PC-3 (cell line): ENCODE measurements around the gene MSTN.

Experiments
- EZH2 ChIP-seq: fragments of 300-600 bp; sonication (generic); IDR thresholded peaks from one replicate; pipeline ENCODE4 v1.6.1; 2017; ENCODE audit warnings: antibody characterized with exemption, mild to moderate bottlenecking, low read length; ENCODE audit not compliant: unreplicated experiment
- EZH2phosphoT487 ChIP-seq: fragments of 300-600 bp; sonication (generic); IDR thresholded peaks from 2 replicates; pipeline ENCODE4 v1.6.1; 2018; ENCODE audit warnings: mild to moderate bottlenecking, antibody characterized with exemption, low read length, borderline replicate concordance
- TF ChIP-seq, protein P1 (sequence below): fragments of 300-600 bp; sonication (generic); conservative IDR thresholded peaks from 2 replicates; pipeline ENCODE4 v1.5.1; 2017; ENCODE audit warnings: antibody characterized with exemption, low read depth, mild to moderate bottlenecking, low read length

DNA sequence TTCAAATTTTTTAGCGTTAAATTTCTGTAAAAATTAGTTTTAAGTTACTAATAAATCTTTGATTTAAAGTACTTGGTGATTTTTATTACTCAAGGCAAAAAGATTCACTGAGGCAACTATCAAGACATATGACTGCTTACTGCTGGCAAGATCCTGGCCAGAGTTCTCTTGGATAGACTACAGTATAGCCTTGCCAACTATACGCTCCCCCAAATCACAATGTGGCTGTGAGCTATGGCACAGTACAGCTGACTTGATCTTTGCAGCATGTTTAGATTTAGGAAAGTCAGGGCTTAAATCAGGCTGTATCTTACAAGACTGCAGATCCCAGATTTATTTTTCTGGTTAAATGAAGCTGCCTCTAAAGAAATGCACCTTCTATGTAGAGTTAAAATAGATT is 26.5 kb downstream of the MSTN start:
- TF ChIP-seq, protein P1, sequence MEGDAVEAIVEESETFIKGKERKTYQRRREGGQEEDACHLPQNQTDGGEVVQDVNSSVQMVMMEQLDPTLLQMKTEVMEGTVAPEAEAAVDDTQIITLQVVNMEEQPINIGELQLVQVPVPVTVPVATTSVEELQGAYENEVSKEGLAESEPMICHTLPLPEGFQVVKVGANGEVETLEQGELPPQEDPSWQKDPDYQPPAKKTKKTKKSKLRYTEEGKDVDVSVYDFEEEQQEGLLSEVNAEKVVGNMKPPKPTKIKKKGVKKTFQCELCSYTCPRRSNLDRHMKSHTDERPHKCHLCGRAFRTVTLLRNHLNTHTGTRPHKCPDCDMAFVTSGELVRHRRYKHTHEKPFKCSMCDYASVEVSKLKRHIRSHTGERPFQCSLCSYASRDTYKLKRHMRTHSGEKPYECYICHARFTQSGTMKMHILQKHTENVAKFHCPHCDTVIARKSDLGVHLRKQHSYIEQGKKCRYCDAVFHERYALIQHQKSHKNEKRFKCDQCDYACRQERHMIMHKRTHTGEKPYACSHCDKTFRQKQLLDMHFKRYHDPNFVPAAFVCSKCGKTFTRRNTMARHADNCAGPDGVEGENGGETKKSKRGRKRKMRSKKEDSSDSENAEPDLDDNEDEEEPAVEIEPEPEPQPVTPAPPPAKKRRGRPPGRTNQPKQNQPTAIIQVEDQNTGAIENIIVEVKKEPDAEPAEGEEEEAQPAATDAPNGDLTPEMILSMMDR: no peak
- no peak for TF ChIP-seq EZH2
- TF ChIP-seq EZH2phosphoT487: no peak
